Measurements from ENCODE around the gene ADAMTSL1.

The ADAMTSL1 gene

DNA sequence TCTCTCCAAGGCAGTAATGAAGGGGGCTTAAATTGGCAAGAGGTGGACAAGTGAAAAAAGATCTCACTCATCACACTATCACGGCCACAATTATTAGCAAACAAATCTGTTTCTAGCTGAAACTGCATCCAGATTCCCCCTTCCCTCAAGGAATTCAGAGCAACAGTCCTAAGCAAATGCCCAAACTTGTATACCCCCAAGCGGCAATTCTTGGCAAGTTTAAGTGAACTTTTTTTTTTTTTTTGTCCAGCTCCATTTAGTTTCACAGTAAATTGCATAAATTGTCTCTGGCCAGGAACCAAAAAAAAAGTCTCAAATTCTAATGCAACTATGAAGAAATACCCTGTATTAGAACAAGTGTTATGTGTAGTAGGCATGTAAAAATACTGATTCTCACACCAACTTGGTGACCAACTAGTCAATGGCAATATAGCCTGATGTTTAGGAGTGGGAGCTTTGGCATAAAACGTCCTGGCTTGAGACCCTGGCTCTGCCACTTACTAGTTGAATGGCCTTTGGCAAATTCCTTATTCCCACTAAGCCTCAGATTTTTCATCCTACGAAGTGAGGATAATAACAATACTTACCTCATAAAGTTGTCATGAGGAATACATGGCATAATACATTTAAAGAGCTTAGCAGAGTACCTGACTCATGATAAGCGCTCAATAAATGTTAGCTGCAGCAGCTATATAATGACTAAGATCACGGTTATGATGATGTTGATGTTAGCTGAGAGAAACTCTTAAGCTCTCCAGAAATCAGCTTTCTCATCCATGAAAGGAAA, 193.2 kb downstream of the ADAMTSL1 start:
- DNase-seq (ENCODE audit: low read depth in 2 of 2), result no peak

DNA sequence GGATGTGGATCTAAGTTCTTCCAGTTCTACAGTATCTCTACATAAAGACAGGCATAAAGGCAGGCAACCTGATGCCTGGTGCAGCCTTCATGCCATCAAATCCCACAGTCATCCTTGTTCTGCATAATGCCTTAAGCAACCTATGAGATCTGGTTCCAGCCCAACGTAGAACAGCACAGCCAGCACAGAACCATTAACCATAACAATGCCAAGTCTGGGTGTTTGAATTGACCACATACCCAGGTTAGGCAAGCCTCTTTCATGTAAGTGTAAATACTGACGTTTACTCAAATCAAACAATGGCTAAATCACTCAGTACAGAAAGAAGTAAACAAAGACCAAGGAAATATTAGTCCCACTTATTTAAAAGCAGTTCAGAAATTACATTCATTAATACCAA, 195.0 kb downstream of the ADAMTSL1 start:
- no peak for DNase-seq (ENCODE audit: low read depth in 2 of 2)

DNA sequence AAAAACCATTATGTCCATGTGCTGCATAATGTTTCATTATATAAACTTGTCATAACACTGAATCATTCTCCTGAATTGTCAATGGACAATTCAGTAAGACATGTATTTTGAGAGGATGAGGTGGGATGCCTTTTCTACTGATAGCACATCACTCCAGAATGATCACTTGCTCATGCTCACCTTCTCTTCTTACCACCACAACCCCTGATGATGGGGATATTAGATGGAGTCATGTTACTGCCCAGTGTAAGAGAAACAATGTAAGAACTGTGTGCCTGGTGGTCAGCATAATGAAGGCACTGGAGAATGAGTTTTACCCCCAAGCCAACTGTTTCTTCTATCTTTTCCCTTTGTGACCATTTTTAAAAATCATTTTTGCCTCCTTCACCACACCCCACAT, 198.8 kb downstream of the ADAMTSL1 start:
- DNase-seq (ENCODE audit: low read depth in 2 of 2), result no peak

DNA sequence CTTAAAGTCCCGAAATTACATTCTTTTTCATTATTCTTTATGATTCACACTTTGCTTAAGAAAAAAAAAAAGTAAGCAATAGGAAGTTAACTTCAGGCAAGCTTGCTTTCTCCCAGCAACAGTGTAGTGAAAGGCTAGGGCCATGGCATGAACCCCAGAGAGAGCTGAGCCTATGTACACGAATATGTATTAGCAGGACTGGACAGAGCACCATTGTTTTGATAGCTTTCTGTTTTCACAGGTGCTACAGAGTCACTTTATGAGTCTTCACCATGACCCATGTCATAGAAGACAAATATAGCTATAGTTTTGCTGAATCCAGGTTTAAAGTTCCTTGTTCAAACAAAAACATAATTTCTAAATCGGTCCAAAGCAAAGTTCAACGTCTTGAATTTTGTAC, 199.2 kb downstream of the ADAMTSL1 start:
- DNase-seq (ENCODE audit: low read depth in 2 of 2), result no peak

DNA sequence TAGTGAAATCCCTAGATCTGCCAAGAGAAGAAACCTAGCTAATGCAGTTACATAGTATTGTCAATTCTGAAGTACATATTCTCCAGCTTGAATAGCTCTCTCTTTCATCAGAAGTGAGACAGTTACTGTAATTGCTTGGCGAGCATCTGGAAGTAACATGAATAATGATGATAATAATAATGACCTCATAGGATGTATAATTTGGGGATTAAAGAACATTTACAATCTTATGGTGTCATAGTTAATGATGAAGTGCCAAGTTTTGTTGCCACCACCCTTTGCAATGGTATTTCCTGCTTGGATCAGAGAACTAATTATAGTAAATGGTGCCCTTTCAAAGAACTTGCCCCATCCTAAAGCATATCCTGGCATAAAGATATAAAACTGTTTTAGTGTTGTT, 201.4 kb downstream of the ADAMTSL1 start:
- DNase-seq (ENCODE audit: low read depth in 2 of 2), result no peak

DNA sequence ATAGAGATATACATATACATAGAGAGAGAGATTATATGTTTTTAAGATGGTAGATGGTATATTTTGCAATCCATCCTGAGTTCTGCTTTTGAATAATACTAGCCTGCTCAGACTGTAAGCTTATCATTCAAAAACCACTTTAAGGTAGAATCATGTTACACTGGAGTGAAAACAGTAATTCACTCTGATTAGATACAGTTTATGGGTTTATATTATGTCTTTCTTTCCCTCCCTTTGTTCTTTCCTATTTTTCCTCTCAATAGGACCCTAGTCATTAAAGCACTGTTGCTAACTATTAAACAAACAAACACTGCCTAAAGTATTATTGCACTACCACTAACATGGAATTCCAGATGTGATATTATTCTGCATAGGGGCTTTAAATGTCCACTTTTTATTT, 202.0 kb downstream of the ADAMTSL1 start:
- DNase-seq (ENCODE audit: low read depth in 2 of 2), result no peak

DNA sequence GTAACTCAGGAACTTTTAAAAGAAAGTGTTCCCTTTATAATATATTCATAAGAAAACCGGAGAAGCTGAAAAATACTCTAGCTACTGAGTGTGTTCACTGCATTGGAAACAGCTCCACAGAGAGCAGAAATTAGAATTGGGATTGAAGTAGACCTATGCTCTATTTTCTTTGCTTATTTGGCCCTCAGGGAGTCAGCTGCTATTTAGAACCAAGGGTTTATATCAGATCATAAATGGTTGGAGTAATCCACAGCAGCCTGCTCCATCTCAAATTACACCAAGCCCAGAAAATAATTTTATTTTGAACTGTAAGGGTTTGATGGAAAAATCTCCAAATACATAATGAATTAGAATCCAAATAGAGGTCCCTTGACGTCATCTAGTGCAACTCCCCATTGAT, 202.6 kb downstream of the ADAMTSL1 start:
- no peak for DNase-seq (ENCODE audit: low read depth in 2 of 2)

DNA sequence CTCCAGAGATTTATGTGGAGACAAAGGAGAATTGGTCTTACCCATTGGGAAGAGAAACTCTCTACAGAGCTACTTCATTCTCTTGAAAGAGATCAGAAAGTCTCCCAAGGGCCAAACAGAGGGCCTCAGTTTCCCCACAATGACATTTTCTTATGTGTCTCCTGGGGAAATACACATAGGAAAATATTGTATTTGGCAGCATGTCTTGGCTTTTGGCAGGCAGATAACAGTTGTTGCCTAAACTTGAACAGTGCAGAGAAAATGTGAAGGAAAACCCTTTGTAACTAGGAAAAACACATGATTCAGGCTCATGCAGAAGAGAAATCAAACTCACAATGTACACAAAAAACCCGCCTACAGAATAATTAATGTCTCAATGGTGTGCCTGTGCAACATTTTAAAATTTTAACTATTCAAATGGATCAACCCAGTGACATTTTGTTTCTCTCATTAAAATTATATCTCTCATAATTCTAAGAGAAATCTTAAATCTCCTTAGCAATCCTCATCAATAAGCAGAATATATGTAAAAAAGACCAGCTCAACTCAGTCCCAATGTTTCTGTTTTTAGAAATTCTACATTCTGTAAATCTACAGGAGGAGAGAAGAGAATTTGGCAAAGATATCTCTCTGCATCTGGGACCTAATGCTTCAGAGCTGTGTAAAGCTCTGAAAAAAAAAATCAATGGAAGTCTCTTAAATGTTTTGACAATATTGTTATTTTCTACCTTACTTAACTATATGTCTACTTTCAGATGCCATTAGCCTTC, 205.1 kb downstream of the ADAMTSL1 start:
- no peak for DNase-seq (ENCODE audit: low read depth in 2 of 2)

DNA sequence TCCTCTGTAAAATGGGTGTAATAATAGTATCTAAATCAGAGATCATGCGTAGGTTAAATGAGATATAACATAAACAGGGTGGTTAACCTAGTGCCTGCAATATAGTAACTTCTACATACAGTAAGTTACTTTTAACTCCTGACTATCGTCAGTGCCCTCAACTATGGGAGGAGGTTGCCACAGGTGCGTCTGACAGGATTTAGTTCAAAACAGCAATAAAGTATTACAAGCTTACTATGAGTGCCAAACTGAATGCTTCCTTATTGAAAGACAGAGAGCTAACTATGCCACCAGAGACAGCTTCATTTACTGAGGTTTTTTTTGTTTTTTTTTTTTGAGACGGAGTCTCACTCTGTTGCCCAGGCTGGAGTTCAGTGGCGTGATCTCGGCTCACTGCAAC, 209.0 kb downstream of the ADAMTSL1 start:
- DNase-seq (ENCODE audit: low read depth in 2 of 2), result no peak

DNA sequence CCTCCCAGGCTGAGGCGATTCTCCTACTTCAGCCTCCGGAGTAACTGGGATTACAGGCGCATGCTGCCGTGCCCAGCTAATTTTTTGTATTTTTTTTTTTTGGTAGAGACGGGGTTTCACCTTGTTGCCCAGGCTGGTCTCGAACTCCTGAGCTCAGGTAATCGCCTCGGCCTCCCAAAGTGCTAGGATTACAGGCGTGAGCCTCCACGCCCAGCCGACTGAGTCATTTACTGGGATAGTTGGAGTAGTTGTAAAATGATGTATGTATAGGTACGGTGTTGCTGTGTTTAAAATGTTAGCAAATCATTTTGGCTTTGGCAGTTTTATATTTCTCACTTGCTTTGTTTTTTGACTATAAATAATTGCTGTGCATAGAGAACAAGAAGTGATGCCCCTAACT, 209.4 kb downstream of the ADAMTSL1 start:
- no peak for DNase-seq (ENCODE audit: low read depth in 2 of 2)

DNA sequence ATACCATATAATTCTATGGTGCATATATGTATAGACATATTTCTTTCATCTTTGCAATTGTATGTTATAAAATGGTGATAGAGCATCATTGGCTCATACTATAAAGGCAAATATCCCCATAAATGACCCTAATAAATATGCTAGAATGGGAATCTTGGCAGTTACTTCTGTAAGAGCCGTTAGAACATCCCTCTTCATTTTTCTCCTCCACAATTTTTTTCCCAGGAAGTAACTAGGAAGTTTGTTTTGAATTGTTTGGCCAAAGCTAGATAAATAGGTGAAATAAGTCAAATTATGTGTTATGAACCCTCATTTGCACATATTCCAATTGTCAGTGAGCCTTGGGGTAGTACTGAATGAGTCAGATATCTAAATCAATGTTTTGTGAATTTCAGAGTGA, 209.9 kb downstream of the ADAMTSL1 start:
- no peak for DNase-seq (ENCODE audit: low read depth in 2 of 2)

DNA sequence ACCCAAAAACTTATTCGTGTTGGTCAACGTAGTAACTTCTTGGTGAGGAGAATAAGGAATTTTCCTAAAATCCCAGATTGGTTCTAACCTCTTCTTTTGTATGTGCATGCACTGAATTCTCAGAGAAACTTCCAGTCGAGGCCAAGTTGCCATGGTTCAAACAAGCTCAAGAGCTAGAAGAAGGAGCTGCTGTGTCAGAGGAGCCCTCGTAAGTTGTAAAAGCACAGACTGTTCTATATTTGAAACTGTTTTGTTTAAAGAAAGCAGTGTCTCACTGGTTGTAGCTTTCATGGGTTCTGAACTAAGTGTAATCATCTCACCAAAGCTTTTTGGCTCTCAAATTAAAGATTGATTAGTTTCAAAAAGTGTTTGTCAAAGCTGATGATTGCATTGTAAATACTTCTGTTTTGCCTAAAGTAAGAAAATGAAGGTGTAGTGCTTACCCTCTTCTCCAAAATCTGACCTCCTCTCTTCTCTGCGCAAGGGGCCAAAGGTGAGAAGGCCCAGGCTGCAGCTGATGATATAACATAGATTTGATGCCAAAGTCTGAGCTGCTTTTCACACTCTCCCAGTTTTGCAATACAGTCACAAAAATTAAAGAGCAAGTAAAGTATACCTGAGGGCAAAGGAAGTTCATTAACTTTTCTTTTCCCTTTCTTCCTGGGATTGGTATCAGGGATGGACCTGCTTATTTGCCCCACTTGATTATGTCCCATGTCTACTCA, 210.8 kb downstream of the ADAMTSL1 start:
- DNase-seq (ENCODE audit: low read depth in 2 of 2), result no peak

DNA sequence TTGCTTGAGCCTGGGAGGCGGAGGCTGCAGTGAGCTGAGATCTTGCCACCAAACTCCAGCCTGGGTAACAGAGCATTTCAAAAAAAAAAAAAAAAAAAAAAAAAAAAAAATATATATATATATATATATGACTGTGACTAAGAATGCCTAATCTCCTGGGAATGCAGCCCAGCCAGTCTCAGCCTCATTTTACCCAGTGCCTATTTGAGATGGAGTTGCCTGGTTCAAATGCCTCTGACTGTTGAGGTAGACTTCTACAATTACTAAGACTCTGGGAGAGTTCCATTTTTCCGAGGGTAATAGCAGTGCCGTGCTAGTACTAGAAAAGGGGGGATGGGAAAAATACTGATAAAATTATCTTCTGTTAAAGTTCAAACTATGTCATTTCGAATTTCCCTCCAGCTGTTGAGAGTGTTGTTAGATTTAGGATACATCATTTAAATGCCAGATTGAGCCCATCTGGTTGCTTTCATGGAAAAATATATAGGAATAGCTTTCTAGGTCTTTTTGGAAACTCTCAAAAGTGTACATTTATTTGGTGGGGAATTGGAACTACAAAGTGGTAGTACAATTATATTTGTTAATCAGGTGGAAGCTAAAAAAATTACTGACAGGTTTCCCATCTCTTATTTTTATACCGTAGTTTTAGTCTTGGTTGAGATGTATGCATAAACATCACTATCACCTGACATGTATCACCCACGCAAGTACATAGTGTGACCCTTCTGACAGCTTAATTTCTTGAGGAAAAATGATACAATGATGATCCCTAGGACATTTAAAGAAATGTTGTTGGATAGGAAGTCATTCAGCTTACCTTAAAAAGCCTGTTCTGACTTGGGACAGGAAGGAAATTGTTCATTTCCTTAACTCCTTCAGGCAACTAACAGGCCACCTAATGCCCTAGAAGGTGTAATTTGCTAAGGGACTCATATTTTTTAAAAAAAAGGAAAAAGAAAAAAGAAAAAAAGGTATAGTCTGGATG, 214.9 kb downstream of the ADAMTSL1 start:
- no peak for DNase-seq (ENCODE audit: low read depth in 2 of 2)

DNA sequence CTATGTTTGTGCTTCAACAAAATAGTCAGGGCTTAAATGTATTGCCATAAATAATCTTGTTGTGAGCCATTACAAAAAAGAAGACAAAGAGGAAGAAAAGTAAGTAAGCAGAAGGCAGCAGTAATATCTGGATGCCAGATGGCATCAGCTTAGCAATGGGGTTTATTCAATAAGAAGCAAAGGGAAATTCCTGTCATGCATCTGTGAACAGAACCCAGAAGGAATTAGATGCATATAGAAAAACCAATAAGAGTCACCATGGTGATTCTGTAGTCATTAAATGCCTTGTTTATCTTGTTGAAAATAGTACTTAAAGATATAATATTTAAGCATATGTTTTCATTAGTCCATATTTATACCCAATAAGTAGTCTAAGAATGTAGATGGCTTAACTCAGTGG, 216.0 kb downstream of the ADAMTSL1 start:
- no peak for DNase-seq (ENCODE audit: low read depth in 2 of 2)

DNA sequence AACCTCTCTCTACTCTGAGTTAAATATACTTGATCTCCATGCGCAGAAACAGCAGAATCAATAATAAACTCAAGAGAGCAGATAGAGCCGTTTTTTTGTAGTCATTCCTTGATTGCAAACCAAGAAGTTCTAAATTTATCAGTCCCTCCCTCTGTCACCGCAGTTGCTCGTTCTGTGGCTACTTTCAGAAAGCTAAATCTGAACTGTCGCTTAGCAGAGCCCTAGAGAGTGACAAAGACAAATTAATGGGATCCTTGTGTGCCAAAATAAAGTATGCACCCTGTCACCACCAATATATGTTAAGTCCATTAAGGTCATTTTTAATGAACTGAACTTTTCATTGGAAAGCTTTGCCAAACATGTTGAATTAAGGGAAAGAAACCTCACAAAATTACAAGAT, 218.3 kb downstream of the ADAMTSL1 start:
- DNase-seq (ENCODE audit: low read depth in 2 of 2), result no peak

DNA sequence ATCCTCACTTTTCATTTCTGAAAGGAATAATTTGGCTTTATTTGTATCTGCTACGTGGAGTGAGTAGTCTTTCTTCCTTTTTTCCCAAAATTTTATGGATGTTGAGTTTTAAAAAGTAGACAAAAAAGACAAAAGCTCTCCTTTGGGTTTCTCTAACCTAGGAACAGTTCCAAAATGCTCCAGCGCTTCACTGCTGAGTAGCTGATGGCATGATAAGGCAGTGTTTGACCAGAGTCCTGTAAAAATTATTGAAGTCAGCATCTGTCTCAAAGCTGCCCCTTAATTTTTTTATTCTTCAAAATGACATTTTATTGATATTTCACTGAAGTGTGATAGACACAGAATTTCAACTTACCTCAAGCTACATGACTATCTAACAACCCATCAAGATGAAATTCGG, 219.0 kb downstream of the ADAMTSL1 start:
- no peak for DNase-seq (ENCODE audit: low read depth in 2 of 2)

DNA sequence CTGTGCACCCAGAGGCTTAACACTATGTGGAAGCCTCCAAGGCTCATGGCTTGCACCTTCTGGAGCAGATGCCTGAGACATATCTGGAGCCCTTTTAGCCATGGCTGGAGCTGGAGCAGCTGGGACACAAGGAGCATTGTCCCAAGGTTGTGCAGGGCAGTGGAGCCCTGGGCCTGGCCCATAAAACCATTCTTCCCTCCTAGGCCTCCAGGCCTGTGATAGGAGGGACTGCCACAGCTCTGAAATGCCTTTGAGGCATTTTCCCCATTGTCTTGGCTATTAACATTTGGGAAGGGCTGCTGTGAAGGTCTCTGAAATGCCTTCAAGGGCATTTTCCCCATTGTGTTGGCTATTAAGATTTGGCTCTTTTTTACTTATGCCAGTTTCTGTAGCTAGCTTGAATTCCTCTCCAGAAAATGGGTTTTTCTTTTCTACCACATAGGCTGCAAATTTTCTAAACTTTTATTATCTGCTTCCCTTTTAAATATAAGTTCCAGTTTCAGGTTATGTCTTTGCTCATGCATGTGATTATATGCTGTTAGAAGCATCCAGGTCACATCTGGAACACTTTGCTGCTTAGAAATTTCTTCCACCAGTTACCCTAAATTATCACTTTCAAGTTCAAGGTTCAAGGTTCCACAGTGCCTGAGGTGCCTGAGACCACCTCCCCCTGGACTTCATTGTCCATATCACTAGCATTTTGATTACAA, 221.2 kb downstream of the ADAMTSL1 start:
- DNase-seq (ENCODE audit: low read depth in 2 of 2), result no peak

DNA sequence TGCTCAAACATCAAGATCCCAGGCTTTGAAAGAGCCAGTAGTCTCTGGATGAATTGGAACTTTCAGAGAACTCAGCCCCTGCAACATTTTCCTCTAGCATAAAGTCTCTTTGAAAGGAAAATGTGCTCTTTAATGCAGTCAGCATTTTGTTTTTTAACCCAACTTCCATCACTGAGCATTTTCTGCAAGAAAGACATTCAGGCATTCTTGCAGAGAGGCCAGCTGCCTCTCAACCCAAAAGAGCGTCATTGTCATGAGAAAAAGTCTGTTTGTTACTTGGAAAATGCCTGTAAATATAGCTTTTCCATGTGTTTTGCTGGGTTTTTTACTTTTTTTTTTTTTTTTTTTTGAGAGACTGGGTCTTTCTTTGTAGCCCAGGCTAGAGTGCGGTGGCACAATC, 225.0 kb downstream of the ADAMTSL1 start:
- DNase-seq (ENCODE audit: low read depth in 2 of 2), result no peak

DNA sequence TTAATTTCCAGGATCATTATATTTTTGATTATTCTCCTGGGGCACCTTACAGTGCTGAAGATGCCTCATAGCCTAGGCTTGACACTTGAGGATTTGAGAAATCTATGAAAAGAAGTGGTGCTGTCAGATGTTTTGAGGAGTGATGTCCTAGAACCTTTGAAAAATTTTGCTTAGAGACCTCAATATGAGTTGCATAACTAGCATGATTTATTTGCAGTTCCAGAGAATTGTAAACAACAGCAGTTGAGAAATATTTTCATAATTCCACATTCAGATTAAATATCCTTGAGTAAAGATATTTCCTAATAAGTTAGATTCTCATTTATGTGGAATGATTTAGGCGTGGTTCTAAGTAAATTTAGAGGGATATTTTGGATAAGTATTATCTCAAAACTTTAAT, 225.8 kb downstream of the ADAMTSL1 start:
- no peak for DNase-seq (ENCODE audit: low read depth in 2 of 2)

DNA sequence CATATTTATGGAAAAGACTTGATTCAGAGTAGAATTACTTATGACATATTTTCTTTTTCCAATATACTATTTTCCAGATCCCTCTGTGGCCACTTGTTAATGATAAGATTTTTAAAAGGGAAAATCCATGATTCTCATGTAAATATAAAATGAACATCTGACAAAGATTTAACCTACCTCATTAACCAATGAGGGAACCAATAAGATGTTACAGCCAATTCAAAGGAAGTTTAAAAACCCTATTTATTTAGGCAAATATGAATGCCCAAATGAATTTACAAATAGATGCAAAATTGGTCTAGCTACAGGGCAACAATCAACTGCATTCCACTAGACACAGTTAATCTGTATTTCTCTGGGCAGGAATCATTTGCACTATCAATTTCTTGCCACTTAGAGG, 226.8 kb downstream of the ADAMTSL1 start:
- no peak for DNase-seq (ENCODE audit: low read depth in 2 of 2)

All from stimulated activated CD8-positive, alpha-beta memory T cell treated with anti-CD3 and anti-CD28 coated beads, Interleukin-7, amount 100 ng/mL, for 1 hour (primary cell).